IMR-90 (cell line): ENCODE data around the gene WSB2. TPM values are rescaled to one million over a fixed set of nuclear protein-coding genes. Genes with fewer than 3 reads are reported as not detected.
A peak's percentile ranks its signal among the peaks of the same experiment; 100 is the strongest.

ENCODE experiments used
- ATAC-seq: fragments of 200-7000 bp; cut with Tn5 transposase; 2 replicates; pipeline ENCODE4 v1.9.1; 2020; ENCODE audit warnings: low read depth, mild to moderate bottlenecking, moderate library complexity
- BruUV-seq: library from RNA; stranded (reverse); fragments of 400-500 nt; replicated peaks from 2 replicates; lab custom pipeline; 2021; lab: Mats Ljungman, UMichigan
- CTCF ChIA-PET: fragments of 300-600 bp; formaldehyde crosslinking; extraction: SDS; loops from one replicate; lab custom pipeline; 2021; ENCODE audit warnings: antibody characterized with exemption; lab: Yijun Ruan, JAX
- POLR2A ChIA-PET: fragments of 300-600 bp; sonication (Branson Sonifier 250); formaldehyde crosslinking; loops from one replicate; lab custom pipeline; 2022; ENCODE audit warnings: antibody characterized with exemption; ENCODE audit not compliant: unreplicated experiment; lab: Charles Lee
- DNase-seq: peaks from one replicate; pipeline ENCODE4 v3.0.0; 2013
- H2AFZ ChIP-seq: replicated peaks from 2 replicates; pipeline ENCODE3; 2013; ENCODE audit warnings: low read length, mild to moderate bottlenecking; ENCODE audit not compliant: poor library complexity
- H2AK5ac ChIP-seq: 2 replicates; pipeline ENCODE4 v1.6.1; 2013; ENCODE audit warnings: low read depth, low read length, inconsistent platforms
- H2AK9ac ChIP-seq: replicated peaks from 2 replicates; pipeline ENCODE3; 2013; ENCODE audit warnings: mild to moderate bottlenecking, low read depth, low read length, moderate library complexity; ENCODE audit not compliant: poor library complexity
- H2BK120ac ChIP-seq: 2 replicates; pipeline ENCODE4 v1.6.1; 2013; ENCODE audit warnings: low read depth, low read length, inconsistent platforms
- H2BK15ac ChIP-seq: 3 replicates; pipeline ENCODE4 v1.6.1; 2013; ENCODE audit warnings: low read depth, low read length, inconsistent platforms
- H2BK20ac ChIP-seq: 2 replicates; pipeline ENCODE4 v1.6.1; 2013; ENCODE audit warnings: low read depth, mild to moderate bottlenecking, inconsistent platforms, low read length, moderate library complexity
- H2BK5ac ChIP-seq: 2 replicates; pipeline ENCODE4 v1.6.1; 2013; ENCODE audit warnings: mild to moderate bottlenecking, low read depth, low read length, inconsistent platforms; ENCODE audit not compliant: poor library complexity, severe bottlenecking
- H3K14ac ChIP-seq: replicated peaks from 2 replicates; pipeline ENCODE4 v1.6.1; 2013; ENCODE audit warnings: low read depth, low read length, inconsistent platforms
- H3K18ac ChIP-seq: 2 replicates; pipeline ENCODE4 v1.6.1; 2013; ENCODE audit warnings: low read depth, low read length, control low read depth
- H3K23ac ChIP-seq: 2 replicates; pipeline ENCODE4 v1.6.1; 2013; ENCODE audit warnings: low read depth, low read length, inconsistent platforms
- H3K27ac ChIP-seq: 2 replicates; pipeline ENCODE4 v1.5.1; 2013; ENCODE audit warnings: mild to moderate bottlenecking, control low read depth, low read length; ENCODE audit not compliant: insufficient read depth
- H3K27me3 ChIP-seq: 2 replicates; pipeline ENCODE4 v1.6.1; 2013; ENCODE audit warnings: low read length; ENCODE audit not compliant: control insufficient read depth, insufficient read depth
- H3K36me3 ChIP-seq: 2 replicates; pipeline ENCODE4 v1.6.1; 2013; ENCODE audit warnings: low read length, mixed read lengths; ENCODE audit not compliant: control insufficient read depth, insufficient read depth
- H3K4ac ChIP-seq: 2 replicates; pipeline ENCODE4 v1.6.1; 2013; ENCODE audit warnings: low read depth, low read length, inconsistent platforms
- H3K4me1 ChIP-seq: 2 replicates; pipeline ENCODE4 v1.6.1; 2013; ENCODE audit warnings: low read length, mixed read lengths; ENCODE audit not compliant: control insufficient read depth, insufficient read depth
- H3K4me2 ChIP-seq: 2 replicates; pipeline ENCODE4 v1.6.1; 2013; ENCODE audit warnings: low read depth, mild to moderate bottlenecking, control low read depth, low read length, moderate library complexity
- H3K4me3 ChIP-seq: 2 replicates; pipeline ENCODE4 v1.5.1; 2013; ENCODE audit warnings: low read depth, mild to moderate bottlenecking, control low read depth, low read length, moderate library complexity; ENCODE audit not compliant: insufficient read depth
- H3K56ac ChIP-seq: 2 replicates; pipeline ENCODE4 v1.6.1; 2013; ENCODE audit warnings: low read length, inconsistent platforms; ENCODE audit not compliant: insufficient read depth; ENCODE audit errors: extremely low read depth
- H3K79me1 ChIP-seq, 2 experiments: 2 replicates each; pipeline ENCODE4 v1.6.1; 2013; ENCODE audit warnings: low read length in 2 of 2, inconsistent platforms in 1 of 2, low read depth in 1 of 2
- H3K9ac ChIP-seq: 2 replicates; pipeline ENCODE4 v1.6.1; 2013; ENCODE audit warnings: low read depth, low read length, control low read depth
- H3K9me1 ChIP-seq: 2 replicates; pipeline ENCODE4 v1.6.1; 2013; ENCODE audit warnings: low read length, inconsistent platforms; ENCODE audit not compliant: insufficient read depth
- H3K9me3 ChIP-seq: 2 replicates; pipeline ENCODE4 v1.6.1; 2013; ENCODE audit warnings: low read length; ENCODE audit not compliant: control insufficient read depth, insufficient read depth
- H4K20me1 ChIP-seq: 2 replicates; pipeline ENCODE4 v1.6.1; 2013; ENCODE audit warnings: low read length, inconsistent platforms; ENCODE audit not compliant: insufficient read depth
- H4K5ac ChIP-seq: 2 replicates; pipeline ENCODE4 v1.6.1; 2013; ENCODE audit warnings: mild to moderate bottlenecking, low read depth, low read length, control low read depth
- H4K8ac ChIP-seq, 2 experiments: 2 replicates each; pipeline ENCODE4 v1.6.1; 2013; ENCODE audit warnings: low read depth in 2 of 2, low read length in 2 of 2, control low read depth in 1 of 2, inconsistent platforms in 1 of 2
- H4K91ac ChIP-seq: 2 replicates; pipeline ENCODE4 v1.6.1; 2013; ENCODE audit warnings: low read depth, low read length, inconsistent platforms; ENCODE audit not compliant: insufficient read depth
- BHLHE40 ChIP-seq: fragments of 150-350 bp; IDR thresholded peaks from 2 replicates; pipeline ENCODE4 v1.6.1; 2016; ENCODE audit warnings: mild to moderate bottlenecking, low read depth, low read length
- CEBPB ChIP-seq: IDR thresholded peaks from 2 replicates; pipeline ENCODE4 v1.6.1; 2012; ENCODE audit warnings: low read depth, low read length, improper control_type of control experiment
- CHD1 ChIP-seq: IDR thresholded peaks from 2 replicates; pipeline ENCODE4 v1.6.1; 2012; ENCODE audit warnings: low read depth, low read length, improper control_type of control experiment
- FOS ChIP-seq: fragments of 150-350 bp; IDR thresholded peaks from 2 replicates; pipeline ENCODE4 v1.6.1; 2016; ENCODE audit warnings: low read depth, low read length
- MAFK ChIP-seq: IDR thresholded peaks from 2 replicates; pipeline ENCODE4 v1.6.1; 2012; ENCODE audit warnings: low read depth, low read length, improper control_type of control experiment
- MAZ ChIP-seq: IDR thresholded peaks from 2 replicates; pipeline ENCODE4 v1.6.1; 2012; ENCODE audit warnings: low read depth, mild to moderate bottlenecking, low read length, improper control_type of control experiment, moderate library complexity, borderline replicate concordance
- MXI1 ChIP-seq: IDR thresholded peaks from 2 replicates; pipeline ENCODE4 v1.6.1; 2012; ENCODE audit warnings: low read depth, mild to moderate bottlenecking, low read length, moderate library complexity, borderline replicate concordance
- NFE2L2 ChIP-seq: fragments of 150-350 bp; IDR thresholded peaks from 2 replicates; pipeline ENCODE4 v1.6.1; 2016; ENCODE audit warnings: low read depth, mild to moderate bottlenecking, low read length
- POLR2A ChIP-seq: IDR thresholded peaks from 2 replicates; pipeline ENCODE4 v1.6.1; 2012; ENCODE audit warnings: mild to moderate bottlenecking, low read depth, low read length
- RAD21 ChIP-seq: IDR thresholded peaks from 2 replicates; pipeline ENCODE4 v1.6.1; 2012; ENCODE audit warnings: low read length, improper control_type of control experiment
- RCOR1 ChIP-seq: IDR thresholded peaks from 2 replicates; pipeline ENCODE4 v1.6.1; 2012; ENCODE audit warnings: mild to moderate bottlenecking, low read length, improper control_type of control experiment; ENCODE audit not compliant: insufficient replicate concordance
- RFX5 ChIP-seq: IDR thresholded peaks from 2 replicates; pipeline ENCODE4 v1.8.0; 2012; ENCODE audit warnings: low read depth, mild to moderate bottlenecking, low read length, moderate library complexity
- SMC3 ChIP-seq: fragments of 150-350 bp; IDR thresholded peaks from 2 replicates; pipeline ENCODE4 v1.6.1; 2016; ENCODE audit warnings: low read depth, mild to moderate bottlenecking, antibody characterized with exemption, low read length, moderate library complexity
- WGBS, 2 experiments: methylation state at CpG; one replicate each; pipeline versions ENCODE4 v1.1.5 to v1.1.7; 2013; ENCODE audit warnings: missing lambda C conversion rate in 2 of 2; ENCODE audit not compliant: insufficient read length in 1 of 2; ENCODE audit errors: extremely low coverage in 2 of 2; 5-methylcytosine and 5-hydroxymethylcytosine counted together
- dilution Hi-C: fragments of 300-500 bp; cut with HindIII; formaldehyde crosslinking; loops from one replicate; pipeline ENCODE4 v1.14.3; 2018; ENCODE audit warnings: low sequenced_read_pairs; ENCODE audit not compliant: unreplicated experiment
- in situ Hi-C: fragments of 300-500 bp; cut with MboI; formaldehyde crosslinking; loops from 3 replicates; pipeline ENCODE4 v1.14.3; 2019; ENCODE audit warnings: low sequenced_read_pairs, inconsistent platforms, mixed read lengths
- intact Hi-C: fragments of 100-400 bp; cut with micrococcal nuclease; formaldehyde crosslinking; loops from 2 replicates; pipeline ENCODE4 v1.10.0; 2022
- polyA plus RNA-seq, 3 experiments: library from polyadenylated mRNA; depleted of rRNA; stranded (reverse); fragments of >200 nt; gene quantifications; 2 replicates each; pipeline ENCODE4 v1.2.3, GENCODE V29; 2012; ENCODE audit warnings: low replicate concordance in 1 of 3
- total RNA-seq: library from RNA; depleted of rRNA; stranded (reverse); fragments of >200 nt; gene quantifications from 2 replicates; pipeline ENCODE4 v1.2.3, GENCODE V29; 2012
- TF ChIP-seq, protein P1 (sequence below): fragments of 150-350 bp; IDR thresholded peaks from 2 replicates; pipeline ENCODE4 v1.6.1; 2017; ENCODE audit warnings: mild to moderate bottlenecking, antibody characterized with exemption, low read length, low read depth
- TF ChIP-seq, protein P2 (sequence below): fragments of 150-350 bp; IDR thresholded peaks from 2 replicates; pipeline ENCODE4 v1.6.1; 2016; ENCODE audit warnings: low read depth, mild to moderate bottlenecking, low read length, moderate library complexity, borderline replicate concordance
- TF ChIP-seq, protein P3 (sequence below): conservative IDR thresholded peaks from 2 replicates; pipeline ENCODE4 v1.5.1; 2012; ENCODE audit warnings: mild to moderate bottlenecking, low read depth, low read length, improper control_type of control experiment

The WSB2 gene
- total and polyA plus RNA-seq, 2 of the 4 experiments (the other 2 are of a cell fraction): 92.8 to 180 TPM

DNA sequence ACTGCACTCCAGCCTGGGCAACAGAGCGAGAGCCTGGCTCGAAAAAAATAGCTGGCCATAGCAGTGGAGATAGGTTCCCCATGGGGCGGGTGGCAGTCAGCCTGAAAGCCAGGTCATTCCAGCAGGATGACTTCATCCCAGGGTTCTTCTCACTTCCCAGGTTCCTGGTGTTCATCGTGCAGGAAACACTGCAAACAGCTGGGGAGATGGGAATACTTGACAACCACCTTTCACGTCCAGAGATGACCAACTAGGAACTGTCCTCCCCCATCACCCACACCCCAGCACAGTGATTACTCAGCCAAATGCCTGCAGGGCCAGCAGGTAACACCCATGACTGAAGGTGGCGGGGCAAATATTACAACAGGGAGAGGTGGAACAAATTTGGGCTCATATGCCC is 41.1 kb upstream of the WSB2 start:
- TF ChIP-seq MAZ (no peak), FOS (no peak), MAFK (no peak), SMC3 (no peak), RFX5 (no peak), MXI1 (no peak), RCOR1 (no peak), CHD1 (no peak), BHLHE40 (no peak), NFE2L2 (no peak), RAD21 (no peak), POLR2A (no peak), CEBPB (no peak)
- TF ChIP-seq, protein P1, sequence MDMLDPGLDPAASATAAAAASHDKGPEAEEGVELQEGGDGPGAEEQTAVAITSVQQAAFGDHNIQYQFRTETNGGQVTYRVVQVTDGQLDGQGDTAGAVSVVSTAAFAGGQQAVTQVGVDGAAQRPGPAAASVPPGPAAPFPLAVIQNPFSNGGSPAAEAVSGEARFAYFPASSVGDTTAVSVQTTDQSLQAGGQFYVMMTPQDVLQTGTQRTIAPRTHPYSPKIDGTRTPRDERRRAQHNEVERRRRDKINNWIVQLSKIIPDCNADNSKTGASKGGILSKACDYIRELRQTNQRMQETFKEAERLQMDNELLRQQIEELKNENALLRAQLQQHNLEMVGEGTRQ: no peak
- TF ChIP-seq, protein P2, sequence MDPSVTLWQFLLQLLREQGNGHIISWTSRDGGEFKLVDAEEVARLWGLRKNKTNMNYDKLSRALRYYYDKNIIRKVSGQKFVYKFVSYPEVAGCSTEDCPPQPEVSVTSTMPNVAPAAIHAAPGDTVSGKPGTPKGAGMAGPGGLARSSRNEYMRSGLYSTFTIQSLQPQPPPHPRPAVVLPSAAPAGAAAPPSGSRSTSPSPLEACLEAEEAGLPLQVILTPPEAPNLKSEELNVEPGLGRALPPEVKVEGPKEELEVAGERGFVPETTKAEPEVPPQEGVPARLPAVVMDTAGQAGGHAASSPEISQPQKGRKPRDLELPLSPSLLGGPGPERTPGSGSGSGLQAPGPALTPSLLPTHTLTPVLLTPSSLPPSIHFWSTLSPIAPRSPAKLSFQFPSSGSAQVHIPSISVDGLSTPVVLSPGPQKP: no peak
- TF ChIP-seq, protein P3, sequence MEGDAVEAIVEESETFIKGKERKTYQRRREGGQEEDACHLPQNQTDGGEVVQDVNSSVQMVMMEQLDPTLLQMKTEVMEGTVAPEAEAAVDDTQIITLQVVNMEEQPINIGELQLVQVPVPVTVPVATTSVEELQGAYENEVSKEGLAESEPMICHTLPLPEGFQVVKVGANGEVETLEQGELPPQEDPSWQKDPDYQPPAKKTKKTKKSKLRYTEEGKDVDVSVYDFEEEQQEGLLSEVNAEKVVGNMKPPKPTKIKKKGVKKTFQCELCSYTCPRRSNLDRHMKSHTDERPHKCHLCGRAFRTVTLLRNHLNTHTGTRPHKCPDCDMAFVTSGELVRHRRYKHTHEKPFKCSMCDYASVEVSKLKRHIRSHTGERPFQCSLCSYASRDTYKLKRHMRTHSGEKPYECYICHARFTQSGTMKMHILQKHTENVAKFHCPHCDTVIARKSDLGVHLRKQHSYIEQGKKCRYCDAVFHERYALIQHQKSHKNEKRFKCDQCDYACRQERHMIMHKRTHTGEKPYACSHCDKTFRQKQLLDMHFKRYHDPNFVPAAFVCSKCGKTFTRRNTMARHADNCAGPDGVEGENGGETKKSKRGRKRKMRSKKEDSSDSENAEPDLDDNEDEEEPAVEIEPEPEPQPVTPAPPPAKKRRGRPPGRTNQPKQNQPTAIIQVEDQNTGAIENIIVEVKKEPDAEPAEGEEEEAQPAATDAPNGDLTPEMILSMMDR: no peak
- Histone ChIP-seq H3K4ac (no peak overlapping the region), H3K27ac (no peak overlapping the region), H3K9me1 (no peaks in the 10 kb centered on the region), H2AK9ac (no peak overlapping the region), H3K23ac (no peak overlapping the region), H2AFZ (no peak overlapping the region), H2BK20ac (no peak overlapping the region), H4K91ac (no peak overlapping the region), H3K14ac (no peak overlapping the region), H3K18ac (no peak overlapping the region), H4K5ac (no peak overlapping the region), H3K36me3 (no peaks in the 10 kb centered on the region), H3K4me2 (no peak overlapping the region; the same call in 1 of the 2 replicates), H3K56ac (no peak overlapping the region), H2BK5ac (no peak overlapping the region), H2BK120ac (no peak overlapping the region), H4K8ac (no peak overlapping the region), H4K20me1 (no peaks in the 10 kb centered on the region; the same call in 1 of the 2 replicates), H2AK5ac (no peak overlapping the region), H3K4me1 (0 out of 2 replicates have a peak, but pooled peaks cover 2% of the 10 kb centered on the region), H2BK15ac (no peak overlapping the region), H3K27me3 (no peaks in the 10 kb centered on the region), H3K79me1 (peaks cover 0 to 18% of the 10 kb centered on the region in 2 experiments; a peak in 1 of 4 replicates), H3K4me3 (no peak overlapping the region), H3K9ac (no peak overlapping the region), H3K9me3 (no peaks in the 10 kb centered on the region)
- ChIA-PET CTCF (interaction anchor here (1.1 kb wide), 1 partner anchor 19 kb away, joined by 3 read pairs; no protein-coding TSS in a partner anchor), POLR2A (no interaction called here)
- BruUV-seq: no TSS peak
- intact Hi-C loops (loop anchor here (5.0 kb wide), 1 partner anchor 225 kb away; no protein-coding TSS in a partner anchor), in situ Hi-C loops (no loop called here), dilution Hi-C loops (no loop called here)
- DNase-seq: peak; percentile 8
- no peak for ATAC-seq
- WGBS, 2 experiments: 80% methylated on average over 1 of the region's 6 CpGs; no CpG with 5 or more reads in 1 of the 2 experiments
